ENCODE data around the gene PPIB.

The PPIB gene

GRCh38 chr15:64182859-64183370 lies 20.1 kb upstream of the PPIB start:
- H3K4me2 ChIP-seq (ENCODE audit: low read length), result no peak overlapping the region
- H3K27ac ChIP-seq (ENCODE audit: low read depth, low read length), result no peak overlapping the region
- no peak overlapping the region for H2BK120ac ChIP-seq (ENCODE audit: low read depth, low read length)
- no peak overlapping the region for H3K9ac ChIP-seq (ENCODE audit: low read length)
- H3K23ac ChIP-seq (ENCODE audit: low read length), result no peak overlapping the region
- H3K4me1 ChIP-seq (ENCODE audit: control insufficient read depth, low read depth, low read length), result no peaks in the 10 kb centered on the region
- no peaks in the 10 kb centered on the region for H3K27me3 ChIP-seq (ENCODE audit: insufficient read depth, low read length, poor library complexity)
- H3K79me2 ChIP-seq (ENCODE audit: control insufficient read depth, insufficient read depth, low read length), result no peaks in the 10 kb centered on the region
- H3K79me1 ChIP-seq (ENCODE audit: low read length), result no peaks in the 10 kb centered on the region
- H4K8ac ChIP-seq (ENCODE audit: low read depth, low read length), result no peak overlapping the region
- H2BK15ac ChIP-seq (replicated peaks; ENCODE audit: low read depth), result no peak overlapping the region
- no peak overlapping the region for H3K18ac ChIP-seq (ENCODE audit: low read length)
- no peak overlapping the region for H3K56ac ChIP-seq (ENCODE audit: low read length)
- no peak for DNase-seq
- H2AK5ac ChIP-seq (ENCODE audit: low read length), result no peak overlapping the region
- no peaks in the 10 kb centered on the region for H3K36me3 ChIP-seq (ENCODE audit: control insufficient read depth, insufficient read depth, low read length)
- no peak overlapping the region for H2BK5ac ChIP-seq (ENCODE audit: low read length)
- WGBS (ENCODE audit: extremely low coverage, insufficient coverage, low lambda C conversion rate), result no CpG with 5 or more reads among the region's 4 CpGs
- H3K4ac ChIP-seq (ENCODE audit: low read depth, low read length), result no peak overlapping the region
- H3K4me3 ChIP-seq (ENCODE audit: low read length), result no peak overlapping the region
- H4K5ac ChIP-seq (ENCODE audit: low read length), result no peak overlapping the region

GRCh38 chr15:64180235-64180824 lies 17.5 kb upstream of the PPIB start:
- H3K18ac ChIP-seq (ENCODE audit: low read length), result no peak overlapping the region
- H3K27ac ChIP-seq (ENCODE audit: low read depth, low read length), result no peak overlapping the region
- H4K8ac ChIP-seq (ENCODE audit: low read depth, low read length), result no peak overlapping the region
- no peak overlapping the region for H2BK15ac ChIP-seq (replicated peaks; ENCODE audit: low read depth)
- no peak overlapping the region for H3K9ac ChIP-seq (ENCODE audit: low read length)
- H4K5ac ChIP-seq (ENCODE audit: low read length), result no peak overlapping the region
- H3K79me1 ChIP-seq (ENCODE audit: low read length), result no peaks in the 10 kb centered on the region
- no peak overlapping the region for H3K56ac ChIP-seq (ENCODE audit: low read length)
- no peak overlapping the region for H3K4me3 ChIP-seq (ENCODE audit: low read length)
- no peak overlapping the region for H3K23ac ChIP-seq (ENCODE audit: low read length)
- H2AK5ac ChIP-seq (ENCODE audit: low read length), result no peak overlapping the region
- no peaks in the 10 kb centered on the region for H3K79me2 ChIP-seq (ENCODE audit: control insufficient read depth, insufficient read depth, low read length)
- DNase-seq, result peak; percentile 61
- H3K4me1 ChIP-seq (ENCODE audit: control insufficient read depth, low read depth, low read length), result no peaks in the 10 kb centered on the region
- H2BK120ac ChIP-seq (ENCODE audit: low read depth, low read length), result no peak overlapping the region
- H2BK5ac ChIP-seq (ENCODE audit: low read length), result no peak overlapping the region
- no peaks in the 10 kb centered on the region for H3K27me3 ChIP-seq (ENCODE audit: insufficient read depth, low read length, poor library complexity)
- no peak overlapping the region for H3K4ac ChIP-seq (ENCODE audit: low read depth, low read length)
- no peaks in the 10 kb centered on the region for H3K36me3 ChIP-seq (ENCODE audit: control insufficient read depth, insufficient read depth, low read length)
- H3K4me2 ChIP-seq (ENCODE audit: low read length), result no peak overlapping the region
- no CpG with 5 or more reads among the region's 8 CpGs for WGBS (ENCODE audit: extremely low coverage, insufficient coverage, low lambda C conversion rate)

- WGBS (ENCODE audit: extremely low coverage, insufficient coverage, low lambda C conversion rate), result no CpG with 5 or more reads among the region's 5 CpGs
- H2AK5ac ChIP-seq (ENCODE audit: low read length), result no peak overlapping the region
- H3K27me3 ChIP-seq (ENCODE audit: insufficient read depth, low read length, poor library complexity), result no peaks in the 10 kb centered on the region
- no peak overlapping the region for H3K4ac ChIP-seq (ENCODE audit: low read depth, low read length)
- H3K36me3 ChIP-seq (ENCODE audit: control insufficient read depth, insufficient read depth, low read length), result no peaks in the 10 kb centered on the region
- H3K56ac ChIP-seq (ENCODE audit: low read length), result no peak overlapping the region
- H3K27ac ChIP-seq (ENCODE audit: low read depth, low read length), result no peak overlapping the region
- no peak overlapping the region for H3K4me2 ChIP-seq (ENCODE audit: low read length)
- H2BK120ac ChIP-seq (ENCODE audit: low read depth, low read length), result no peak overlapping the region
- no peak overlapping the region for H3K18ac ChIP-seq (ENCODE audit: low read length)
- peaks cover 4% of the 10 kb centered on the region for H3K79me1 ChIP-seq (ENCODE audit: low read length)
- H2BK15ac ChIP-seq (replicated peaks; ENCODE audit: low read depth), result no peak overlapping the region
- H4K8ac ChIP-seq (ENCODE audit: low read depth, low read length), result no peak overlapping the region
- H2BK5ac ChIP-seq (ENCODE audit: low read length), result no peak overlapping the region
- DNase-seq, result no peak
- no peak overlapping the region for H3K4me3 ChIP-seq (ENCODE audit: low read length)
- peaks cover 9% of the 10 kb centered on the region for H3K79me2 ChIP-seq (ENCODE audit: control insufficient read depth, insufficient read depth, low read length)
- H3K4me1 ChIP-seq (ENCODE audit: control insufficient read depth, low read depth, low read length), result peaks cover 3% of the 10 kb centered on the region
- no peak overlapping the region for H4K5ac ChIP-seq (ENCODE audit: low read length)
- H3K23ac ChIP-seq (ENCODE audit: low read length), result no peak overlapping the region
- no peak overlapping the region for H3K9ac ChIP-seq (ENCODE audit: low read length)
Observed at GRCh38 chr15:64166102-64166890, 3.5 kb upstream of the PPIB start.

- Histone ChIP-seq H3K9ac (ENCODE audit: low read length) (no peak overlapping the region), H3K4me3 (ENCODE audit: low read length) (no peak overlapping the region), H2BK5ac (ENCODE audit: low read length) (no peak overlapping the region), H3K4me2 (ENCODE audit: low read length) (no peak overlapping the region), H2BK120ac (ENCODE audit: low read depth, low read length) (no peak overlapping the region), H3K27ac (ENCODE audit: low read depth, low read length) (no peak overlapping the region), H3K23ac (ENCODE audit: low read length) (no peak overlapping the region), H3K27me3 (ENCODE audit: insufficient read depth, low read length, poor library complexity) (no peaks in the 10 kb centered on the region), H3K56ac (ENCODE audit: low read length) (no peak overlapping the region), H3K18ac (ENCODE audit: low read length) (no peak overlapping the region), H3K79me1 (ENCODE audit: low read length) (peaks cover 12% of the 10 kb centered on the region), H3K79me2 (ENCODE audit: control insufficient read depth, insufficient read depth, low read length) (peaks cover 15% of the 10 kb centered on the region), H3K36me3 (ENCODE audit: control insufficient read depth, insufficient read depth, low read length) (peaks cover 5% of the 10 kb centered on the region), H3K4ac (ENCODE audit: low read depth, low read length) (no peak overlapping the region), H3K4me1 (ENCODE audit: control insufficient read depth, low read depth, low read length) (peaks cover 3% of the 10 kb centered on the region), H4K8ac (ENCODE audit: low read depth, low read length) (no peak overlapping the region), H2AK5ac (ENCODE audit: low read length) (no peak overlapping the region), H4K5ac (ENCODE audit: low read length) (no peak overlapping the region), H2BK15ac (replicated peaks; ENCODE audit: low read depth) (no peak overlapping the region)
- no peak for DNase-seq
- WGBS (ENCODE audit: extremely low coverage, insufficient coverage, low lambda C conversion rate), result no CpG with 5 or more reads among the region's 4 CpGs
Observed at GRCh38 chr15:64164436-64164835, 1.6 kb upstream of the PPIB start.

- Histone ChIP-seq H3K27ac (ENCODE audit: low read depth, low read length) (peak overlapping the region; percentile 31), H4K8ac (ENCODE audit: low read depth, low read length) (no peak overlapping the region), H3K4me1 (ENCODE audit: control insufficient read depth, low read depth, low read length) (peaks cover 3% of the 10 kb centered on the region), H2BK15ac (replicated peaks; ENCODE audit: low read depth) (no peak overlapping the region), H2BK120ac (ENCODE audit: low read depth, low read length) (no peak overlapping the region), H4K5ac (ENCODE audit: low read length) (no peak overlapping the region), H3K79me2 (ENCODE audit: control insufficient read depth, insufficient read depth, low read length) (peaks cover 15% of the 10 kb centered on the region), H3K27me3 (ENCODE audit: insufficient read depth, low read length, poor library complexity) (no peaks in the 10 kb centered on the region), H3K36me3 (ENCODE audit: control insufficient read depth, insufficient read depth, low read length) (peaks cover 5% of the 10 kb centered on the region), H3K4me2 (ENCODE audit: low read length) (peak overlapping the region; percentile 61), H3K56ac (ENCODE audit: low read length) (peak overlapping the region; percentile 90), H3K4me3 (ENCODE audit: low read length) (no peak overlapping the region), H2BK5ac (ENCODE audit: low read length) (no peak overlapping the region), H3K9ac (ENCODE audit: low read length) (peak overlapping the region; percentile 74), H3K23ac (ENCODE audit: low read length) (no peak overlapping the region), H2AK5ac (ENCODE audit: low read length) (no peak overlapping the region), H3K18ac (ENCODE audit: low read length) (no peak overlapping the region), H3K4ac (ENCODE audit: low read depth, low read length) (no peak overlapping the region), H3K79me1 (ENCODE audit: low read length) (peaks cover 12% of the 10 kb centered on the region)
- WGBS (ENCODE audit: extremely low coverage, insufficient coverage, low lambda C conversion rate), result 100% methylated on average over 4 of the region's 14 CpGs
- DNase-seq, result peak; percentile 63
Observed at GRCh38 chr15:64163659-64164362, 989 bp upstream of the PPIB start.

Measured in mesendoderm (in vitro differentiated cells).